ENCODE results near the gene ANKRD9.

GRCh38 chr14:102537981-102538601 is 28.5 kb upstream of the ANKRD9 start:
- TF ChIP-seq YY1 (IDR thresholded peaks at IDR 0.05; ENCODE audit: low read depth) = no peak
- no peak for TF ChIP-seq TAF1 (IDR thresholded peaks at IDR 0.05; ENCODE audit: low read depth)
- TF ChIP-seq EGR1 (IDR thresholded peaks at IDR 0.05) = no peak
- no peak for TF ChIP-seq MAX (IDR thresholded peaks at IDR 0.05)

All from Ishikawa (cell line).